Renal pelvis (tissue), 4 donors: Measurements from ENCODE around the gene SRGAP3. TPM values are rescaled to one million over a fixed set of nuclear protein-coding genes. Genes with fewer than 3 reads are reported as not detected.

Source experiments
- DNase-seq: peaks from one replicate; pipeline ENCODE4 v3.0.0-alpha.2; 2013
- polyA plus RNA-seq, 3 donors: library from polyadenylated mRNA; unstranded; fragments of 120-200 nt; gene quantifications; one replicate each; pipeline ENCODE4 v1.2.1, GENCODE V29; 2013; ENCODE audit not compliant: insufficient read length in 3 of 3

SRGAP3 gene
- polyA plus RNA-seq, 3 donors, result 15.3 to 22.8 (median 18.9) TPM

DNA sequence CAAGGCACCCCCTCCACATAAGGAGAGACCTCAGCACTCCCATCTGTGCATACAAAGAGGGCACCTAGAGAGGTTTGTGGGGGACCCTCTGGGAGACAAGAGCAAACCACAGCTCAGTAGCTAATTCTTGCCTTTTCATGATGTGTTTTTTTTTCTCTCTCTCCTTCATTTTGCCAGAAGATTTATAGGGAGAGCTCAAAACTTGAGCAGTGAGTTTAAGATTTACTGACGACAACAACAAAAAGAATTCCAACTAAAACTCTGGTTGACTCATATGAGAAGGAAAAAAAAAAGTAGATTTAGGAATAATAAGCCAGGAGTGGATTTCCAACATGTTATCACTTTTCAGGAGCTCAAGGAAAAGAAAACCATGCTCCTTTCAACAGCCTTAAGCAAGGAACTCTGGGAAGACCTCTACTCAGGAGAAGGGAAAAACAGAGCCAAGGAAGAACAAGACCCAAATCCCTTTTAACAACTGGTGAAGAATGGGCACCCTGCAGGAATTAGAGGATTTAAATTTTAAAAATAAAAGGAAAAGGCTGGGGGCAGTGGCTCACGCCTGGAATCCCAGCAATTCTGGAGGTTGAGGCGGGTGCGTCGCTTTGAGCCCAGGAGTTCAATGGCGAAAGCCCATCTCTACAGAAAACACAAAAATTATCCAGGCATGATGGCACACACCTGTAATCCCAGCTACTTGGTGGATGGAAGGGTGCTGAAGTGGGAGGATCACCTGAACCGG lies 228.0 kb downstream of the SRGAP3 start:
- DNase-seq, result no peak

DNA sequence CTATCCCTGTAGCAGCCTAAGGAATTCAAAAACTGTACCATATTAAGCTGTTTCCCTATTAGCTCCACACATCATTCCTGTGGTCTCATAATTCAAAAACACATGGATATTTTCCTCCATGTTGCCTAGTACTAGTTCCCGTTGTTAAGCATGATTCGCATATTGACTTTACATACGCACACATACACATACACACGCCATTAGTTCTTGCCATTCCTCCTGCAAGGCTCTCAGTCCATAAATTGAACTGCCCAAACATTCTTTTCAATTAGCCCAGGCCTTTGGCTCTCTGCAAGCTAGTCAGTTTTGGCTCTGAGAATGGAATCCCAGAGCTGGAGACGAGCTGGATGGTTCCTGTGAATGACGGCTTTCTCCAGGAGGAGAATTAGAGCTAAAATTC lies 229.0 kb downstream of the SRGAP3 start:
- no peak for DNase-seq

DNA sequence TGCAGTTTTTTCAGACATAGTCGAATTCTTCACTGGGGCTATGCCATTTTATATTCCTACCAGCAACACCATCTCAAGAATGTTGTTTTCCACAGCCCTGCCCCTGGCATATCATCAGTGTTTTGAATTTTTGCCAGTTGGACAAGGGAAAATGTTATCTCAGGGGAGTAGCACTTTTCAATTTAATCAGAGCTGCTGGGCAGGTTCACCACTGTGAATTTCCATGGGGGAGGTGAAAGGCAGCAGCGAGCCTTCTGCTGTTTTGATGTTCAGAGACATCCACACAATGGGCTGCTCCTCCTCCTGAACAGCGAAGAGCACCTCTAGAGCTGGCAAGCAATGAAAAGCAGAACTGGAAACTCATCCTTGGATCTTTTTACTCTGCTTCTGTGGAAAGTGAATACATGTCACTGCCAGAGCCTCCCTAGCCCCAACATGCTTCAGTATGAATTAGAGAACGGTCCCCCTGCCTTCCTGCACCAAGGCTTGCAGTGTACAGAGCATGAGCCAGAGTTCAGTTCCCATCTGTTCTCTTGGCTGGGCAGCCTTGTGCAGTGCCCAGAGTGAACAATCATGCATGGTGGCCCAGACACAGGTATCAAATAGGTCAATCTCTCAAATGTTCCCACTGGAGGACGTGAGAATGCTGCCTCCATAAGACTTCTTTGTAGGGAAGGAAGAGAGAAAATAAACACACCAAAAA lies 230.0 kb downstream of the SRGAP3 start:
- no peak for DNase-seq

DNA sequence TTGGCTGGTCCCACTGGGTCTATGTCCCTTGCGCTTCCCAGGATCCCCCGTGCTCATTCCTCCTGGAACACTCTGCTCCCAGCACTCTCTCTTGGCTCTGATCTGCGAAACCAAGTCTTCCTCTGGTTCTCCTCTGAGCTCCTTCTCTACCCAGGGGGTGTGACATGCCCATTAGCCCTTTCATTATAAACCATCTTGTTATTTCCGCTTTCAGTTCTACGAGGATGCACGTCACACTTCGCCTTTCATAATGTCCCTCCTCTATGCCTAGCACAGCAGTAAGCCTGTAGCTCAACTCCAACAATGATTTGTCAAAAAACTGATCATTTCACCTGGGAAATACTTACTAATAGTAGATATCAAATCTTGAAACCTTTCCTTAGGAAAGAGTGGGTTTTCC lies 234.2 kb downstream of the SRGAP3 start:
- DNase-seq, result no peak

DNA sequence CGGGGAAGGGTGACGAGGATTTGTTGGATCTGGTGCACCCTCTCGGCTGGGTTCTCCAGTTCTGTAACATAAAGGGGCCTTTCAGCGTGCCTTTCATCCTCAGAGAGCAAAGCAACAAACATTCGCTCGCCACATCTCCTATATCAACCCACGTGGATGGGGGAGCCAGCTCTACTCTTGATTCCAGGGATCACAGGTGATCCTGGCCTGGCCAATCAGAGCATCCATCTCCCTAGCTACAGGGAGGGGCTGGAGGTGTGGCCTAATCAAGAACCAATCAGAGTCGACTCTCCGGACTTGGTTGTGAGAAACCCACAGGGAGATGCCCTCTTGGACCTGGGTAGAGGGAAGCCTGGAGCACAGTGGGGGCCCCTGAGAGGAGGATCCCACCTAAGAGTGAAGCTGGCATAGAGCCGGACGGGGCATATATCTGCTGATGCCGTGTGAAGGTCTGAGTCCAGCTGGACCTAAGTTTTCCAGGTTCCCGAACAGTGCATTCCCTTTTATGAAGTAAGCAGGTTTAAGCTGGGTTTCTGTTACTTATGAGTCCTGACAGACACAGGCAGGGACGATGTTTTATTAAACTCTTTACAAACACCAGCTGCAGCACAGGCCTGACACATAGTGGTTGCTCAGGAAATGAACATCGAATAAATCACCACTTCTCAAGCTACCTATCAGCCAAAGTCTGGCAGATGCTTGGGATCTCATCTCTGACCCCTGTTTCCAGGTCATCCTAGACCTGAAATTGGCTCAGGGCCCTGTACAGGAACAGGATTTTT lies 235.5 kb downstream of the SRGAP3 start:
- DNase-seq, result no peak

DNA sequence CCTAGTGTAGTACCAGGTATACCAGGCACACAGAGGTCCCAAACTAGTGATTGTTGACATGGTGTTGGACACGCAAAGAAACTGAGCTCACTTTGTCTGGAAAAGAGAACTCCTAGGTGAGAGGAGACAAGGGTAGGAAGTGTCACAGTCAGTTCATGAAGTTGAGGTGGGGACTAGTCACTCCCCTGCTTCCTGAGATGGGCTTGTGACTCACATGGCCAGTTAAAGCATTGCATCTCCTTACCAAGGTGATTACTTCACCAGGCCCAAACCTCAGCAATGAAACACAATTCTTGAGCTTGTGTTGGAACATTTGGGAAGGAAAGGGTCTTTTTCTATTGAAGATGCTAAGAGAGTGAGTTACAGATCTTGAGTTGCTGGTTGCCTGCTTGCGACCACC lies 236.9 kb downstream of the SRGAP3 start:
- no peak for DNase-seq

DNA sequence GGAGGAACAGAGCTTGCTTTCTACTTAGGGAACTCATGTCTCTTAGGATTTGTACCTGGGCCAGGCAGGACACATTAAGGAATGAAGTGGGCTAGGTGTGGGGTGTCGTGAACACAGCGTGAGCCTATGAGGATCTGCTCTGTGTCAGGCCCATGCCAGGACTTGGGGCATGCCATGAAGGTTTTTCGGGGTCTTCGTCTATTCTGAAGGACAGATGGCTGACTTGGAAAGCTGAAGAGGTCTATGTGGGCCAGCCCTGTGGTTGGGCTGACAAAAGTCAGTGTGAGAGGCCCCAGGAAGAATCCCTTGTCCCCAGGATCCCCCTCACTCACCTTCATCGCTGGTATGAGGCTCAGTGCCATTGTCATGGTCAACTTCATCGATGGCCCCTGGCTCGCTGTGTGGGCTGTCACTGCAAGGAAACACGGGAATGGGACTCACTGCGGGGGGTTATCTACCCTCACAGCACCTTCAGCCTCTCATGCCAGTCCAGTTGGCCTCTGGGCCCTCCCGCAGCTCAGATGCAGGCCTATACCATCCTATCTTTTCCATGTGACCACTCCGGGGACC lies 239.4 kb downstream of the SRGAP3 start:
- DNase-seq, result no peak

DNA sequence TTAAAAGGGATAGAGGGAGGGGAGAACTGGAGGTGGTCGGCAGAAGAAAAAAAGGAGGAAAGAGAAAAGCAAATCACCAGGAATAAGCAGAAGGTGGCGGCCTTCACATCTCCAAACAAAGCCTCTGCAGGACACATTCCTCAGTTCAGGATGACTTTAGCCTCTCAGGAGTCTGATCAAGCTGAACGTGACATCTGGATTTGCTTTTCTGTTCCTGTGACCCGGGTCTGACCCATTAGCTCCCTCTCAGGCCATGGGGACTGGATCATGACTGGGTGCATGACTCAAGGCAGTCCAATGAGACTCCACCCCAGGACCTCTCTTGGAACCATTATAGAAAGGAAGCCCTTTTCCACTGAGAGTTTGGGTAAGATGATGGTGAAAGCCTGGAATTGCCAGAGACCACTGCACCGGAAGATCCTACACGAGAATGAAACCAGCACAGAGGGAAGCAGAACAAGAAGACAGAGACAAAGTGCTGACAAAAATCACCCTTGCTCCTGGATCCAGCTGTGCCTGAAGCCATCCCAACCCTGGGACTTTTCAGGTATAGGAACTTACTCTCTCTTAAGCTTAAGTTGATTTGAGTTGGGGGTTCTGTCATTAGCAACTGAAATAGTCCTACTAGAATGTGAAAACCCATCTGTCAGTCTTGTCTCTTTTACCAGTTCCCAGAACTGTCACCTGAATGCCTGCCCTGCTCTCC lies 240.7 kb downstream of the SRGAP3 start:
- no peak for DNase-seq

DNA sequence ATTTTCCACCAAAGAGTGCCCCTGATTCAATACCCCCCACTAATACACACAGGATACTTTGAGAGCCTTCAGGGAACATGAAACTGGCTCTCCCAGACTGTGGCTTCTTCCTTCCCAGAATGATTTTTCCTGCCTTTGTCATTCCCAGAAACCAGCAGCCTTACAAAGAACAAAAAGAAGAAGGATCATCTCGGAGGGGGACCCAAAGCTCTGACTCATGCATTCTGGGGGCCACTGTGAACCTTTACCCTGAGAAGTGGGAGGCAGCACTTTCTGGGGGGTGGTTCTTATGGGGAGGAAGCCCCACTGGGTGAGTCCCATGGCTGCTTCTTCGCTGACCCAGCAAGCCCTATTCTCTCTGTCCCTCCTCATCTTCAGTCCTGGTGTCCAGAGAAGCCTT lies 241.5 kb downstream of the SRGAP3 start:
- DNase-seq, result no peak

DNA sequence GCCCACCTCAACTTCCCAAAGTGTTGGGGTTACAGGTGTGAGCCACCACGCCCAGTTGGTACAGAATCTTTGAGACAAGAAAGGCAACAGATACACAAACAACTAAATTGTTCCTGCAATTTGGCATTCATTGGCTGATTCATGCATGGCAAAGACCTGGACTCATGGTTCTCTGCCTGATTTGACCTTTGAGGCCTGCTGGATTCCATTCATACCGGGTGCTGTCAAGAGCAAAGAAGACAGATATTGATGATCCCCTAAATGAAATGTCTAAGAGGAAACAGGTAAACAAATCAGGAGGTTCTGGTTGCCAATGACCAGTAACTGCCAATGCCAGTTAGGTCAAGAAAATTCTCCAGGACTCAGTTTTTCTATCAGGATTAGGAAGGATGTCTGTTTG lies 242.2 kb downstream of the SRGAP3 start:
- no peak for DNase-seq

DNA sequence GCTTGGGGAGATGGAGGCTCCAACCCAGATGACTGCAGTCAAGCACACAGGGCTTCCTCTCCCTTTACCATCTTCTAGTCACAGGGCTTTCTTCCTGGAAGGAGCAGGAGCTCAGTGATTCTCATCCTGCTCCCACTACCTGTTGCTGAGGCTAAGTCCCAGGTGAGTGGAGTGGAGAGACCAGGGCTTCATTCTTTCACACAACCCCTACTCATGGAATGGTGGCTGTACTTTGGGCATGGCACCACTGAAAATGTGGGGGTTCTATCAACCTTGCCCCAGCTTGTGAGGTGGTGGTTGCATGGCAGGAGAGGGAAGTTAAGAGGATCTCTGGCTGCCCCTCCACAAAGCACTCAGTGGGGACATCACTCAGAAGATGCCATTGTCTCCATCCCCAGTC lies 249.4 kb downstream of the SRGAP3 start:
- no peak for DNase-seq

DNA sequence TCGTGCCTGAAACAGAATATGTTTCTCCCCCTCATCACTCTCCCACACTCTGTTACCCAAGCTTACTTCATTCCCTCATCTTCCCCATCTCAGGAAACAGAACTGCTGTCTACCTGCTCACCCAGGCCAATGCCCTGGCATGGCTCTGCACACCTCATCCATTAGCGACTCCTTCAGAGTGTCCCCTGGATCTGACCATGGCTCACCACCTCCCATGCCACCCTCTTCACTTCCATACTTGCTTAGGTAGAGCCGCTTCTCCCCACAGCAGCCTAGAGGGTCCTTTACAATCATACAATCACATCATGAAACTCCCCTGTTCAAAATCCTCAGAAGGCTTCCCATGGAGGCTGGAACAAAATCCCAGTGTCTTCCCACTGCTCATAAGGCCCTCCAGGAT lies 252.3 kb downstream of the SRGAP3 start:
- no peak for DNase-seq

DNA sequence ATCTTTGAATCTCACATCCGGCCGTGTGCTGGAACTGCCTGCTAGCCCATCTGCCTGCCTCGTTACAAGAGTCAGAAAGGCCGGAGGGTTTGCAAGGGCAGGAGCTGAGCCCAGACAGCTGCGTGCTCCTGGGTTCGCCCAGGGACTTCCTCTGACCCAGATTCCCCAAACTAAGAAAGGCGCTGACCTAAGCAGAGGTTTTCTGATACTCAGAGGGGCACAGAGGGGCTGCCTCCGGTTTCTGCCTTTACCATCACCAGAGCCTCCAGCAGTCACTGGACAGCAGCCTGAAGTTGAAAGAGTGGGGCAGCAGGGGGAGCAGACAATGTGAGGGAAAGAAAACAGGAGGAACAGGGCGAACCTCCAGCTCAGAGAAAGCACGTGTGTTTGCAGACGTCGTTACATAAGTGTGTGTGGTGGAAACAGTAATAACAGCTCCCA lies 252.7 kb downstream of the SRGAP3 start:
- no peak for DNase-seq

DNA sequence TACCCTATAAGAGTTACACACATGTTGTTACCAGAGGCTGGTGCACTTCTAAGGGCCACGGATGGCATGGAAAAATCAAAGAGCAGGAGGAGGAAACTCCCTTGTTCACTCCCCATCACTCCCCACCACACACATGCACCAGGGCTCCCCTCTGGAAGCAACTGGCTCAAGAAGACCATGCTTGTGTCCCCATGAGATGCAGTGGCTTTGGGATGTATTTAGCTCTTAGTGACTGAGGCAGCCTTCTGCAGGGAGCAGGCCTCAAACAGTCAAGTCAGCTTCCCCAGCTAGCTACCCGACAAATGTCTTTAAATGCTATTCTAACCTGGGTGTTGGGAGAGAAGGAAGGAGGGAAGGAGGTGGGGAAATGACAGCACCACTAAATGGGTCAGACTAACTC lies 253.2 kb downstream of the SRGAP3 start:
- DNase-seq, result no peak

DNA sequence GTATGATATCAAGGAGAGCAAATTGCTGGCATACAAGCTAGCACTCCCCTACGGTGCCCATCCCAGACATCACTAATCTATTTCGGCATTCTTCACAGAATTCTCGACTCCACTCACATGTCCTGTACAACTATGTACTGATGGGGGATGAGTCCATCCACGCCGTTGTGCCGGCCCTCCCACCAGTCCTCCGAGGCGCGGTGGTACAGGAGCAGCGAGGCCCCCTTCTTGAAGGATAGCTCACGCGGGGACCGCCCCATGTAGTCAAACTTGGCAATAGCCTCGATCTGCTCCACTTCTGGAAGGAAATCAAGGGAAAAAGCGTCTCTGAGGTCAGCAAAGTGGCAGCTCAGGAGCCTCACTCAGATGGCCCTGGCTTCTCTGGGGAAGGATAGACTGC lies 255.2 kb downstream of the SRGAP3 start:
- no peak for DNase-seq

DNA sequence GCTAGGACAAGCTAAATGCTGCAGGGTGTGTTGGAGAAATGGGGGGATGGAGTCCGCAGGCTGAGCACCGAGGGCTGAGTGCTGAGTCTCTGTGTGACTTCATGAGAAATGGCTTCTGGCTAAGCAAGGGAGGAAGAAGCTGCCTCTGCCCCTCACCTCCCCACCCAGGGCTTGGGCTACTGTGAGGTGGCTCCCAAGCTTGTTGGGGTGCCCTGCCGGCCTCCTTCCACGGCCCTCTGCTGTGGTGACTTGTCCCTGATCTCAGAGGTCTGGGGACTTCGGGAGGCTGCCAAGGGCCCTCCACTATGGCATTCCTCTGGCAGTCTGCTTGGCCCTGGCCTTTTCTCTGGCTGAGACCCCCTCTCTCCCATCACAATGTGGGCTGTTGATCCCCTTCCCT lies 256.1 kb downstream of the SRGAP3 start:
- DNase-seq, result no peak

DNA sequence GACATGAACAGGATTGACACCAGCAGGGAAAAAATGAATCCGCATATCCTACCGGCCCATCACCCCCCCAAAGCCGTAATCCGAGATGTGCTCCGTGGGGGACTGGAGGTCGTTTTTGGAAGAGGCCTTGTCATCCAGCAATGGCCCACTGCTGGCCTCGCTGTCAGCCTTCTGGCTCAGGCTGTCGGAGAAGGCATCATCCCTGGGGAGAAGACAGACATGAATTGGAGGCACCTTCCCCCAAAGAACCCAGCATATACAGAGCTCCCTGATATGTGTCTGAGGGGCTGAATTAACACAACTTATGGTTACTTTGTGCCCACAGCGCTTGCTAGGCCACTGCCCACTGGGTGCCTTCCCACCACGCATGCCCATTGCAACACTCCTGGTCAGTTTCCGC lies 256.6 kb downstream of the SRGAP3 start:
- DNase-seq, result no peak

DNA sequence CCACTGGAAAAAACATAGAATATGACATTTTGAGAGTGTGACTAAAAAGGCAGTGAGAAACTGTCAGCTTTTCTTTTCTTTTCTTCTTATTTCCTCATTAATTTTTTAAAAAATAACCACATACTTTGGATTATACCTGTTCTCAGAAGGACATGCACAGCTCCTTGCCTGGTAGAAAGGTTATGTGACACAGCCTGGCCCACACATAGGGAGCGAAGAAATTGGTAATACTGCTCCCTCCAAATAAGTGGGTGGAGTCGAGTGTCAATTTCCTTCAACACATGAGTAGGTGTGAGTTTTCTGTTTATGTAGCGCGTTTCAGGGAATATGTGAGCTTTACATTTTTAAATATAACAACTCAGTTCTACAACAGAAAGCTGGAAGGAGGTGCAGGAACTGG lies 257.2 kb downstream of the SRGAP3 start:
- DNase-seq, result no peak

DNA sequence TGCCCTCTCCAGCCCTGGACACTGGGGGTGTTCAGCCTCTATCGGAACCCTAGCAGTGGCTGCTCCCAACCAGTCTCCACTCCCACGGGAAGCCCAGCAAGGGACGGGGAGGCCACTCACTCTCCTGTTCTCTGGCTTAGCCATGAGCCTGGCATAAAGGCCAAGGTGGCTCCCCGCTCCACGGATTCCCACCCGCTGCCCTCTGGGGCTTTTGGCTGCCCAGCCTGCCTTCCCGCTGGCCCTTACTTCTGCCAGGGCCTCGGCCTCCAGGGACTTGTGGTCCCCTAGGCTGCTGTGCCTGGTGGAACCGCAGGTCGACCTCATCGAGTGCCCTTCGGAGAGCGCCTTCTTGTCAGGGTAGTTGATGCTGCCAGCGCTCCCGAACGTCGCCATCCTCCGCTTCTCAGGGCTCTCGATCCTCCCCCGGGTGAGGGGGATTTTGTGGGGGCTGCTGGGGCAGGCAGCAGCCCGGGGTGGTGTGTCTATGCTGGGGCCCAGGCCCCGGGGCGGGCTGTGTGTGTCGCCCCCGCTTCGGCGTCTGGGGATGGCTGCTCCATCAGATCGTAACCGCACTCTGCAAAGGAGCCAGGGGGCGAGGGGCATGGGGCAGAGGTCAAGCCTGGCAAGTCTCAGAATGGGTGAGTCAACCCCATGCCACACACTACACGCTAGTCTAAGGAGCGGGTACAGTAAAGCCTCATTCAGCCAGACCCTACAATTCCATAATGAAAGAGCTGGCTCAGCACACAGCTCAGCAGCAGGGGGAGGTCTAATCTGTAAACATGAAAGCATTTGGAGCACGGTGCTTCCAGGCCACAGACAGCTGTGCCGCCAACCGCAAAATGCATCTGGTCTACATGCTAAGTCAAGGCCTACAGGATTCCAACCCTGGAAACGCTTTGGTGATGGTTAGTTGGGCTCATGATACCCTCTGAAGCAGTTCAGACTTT lies 258.9 kb downstream of the SRGAP3 start:
- DNase-seq, result no peak

DNA sequence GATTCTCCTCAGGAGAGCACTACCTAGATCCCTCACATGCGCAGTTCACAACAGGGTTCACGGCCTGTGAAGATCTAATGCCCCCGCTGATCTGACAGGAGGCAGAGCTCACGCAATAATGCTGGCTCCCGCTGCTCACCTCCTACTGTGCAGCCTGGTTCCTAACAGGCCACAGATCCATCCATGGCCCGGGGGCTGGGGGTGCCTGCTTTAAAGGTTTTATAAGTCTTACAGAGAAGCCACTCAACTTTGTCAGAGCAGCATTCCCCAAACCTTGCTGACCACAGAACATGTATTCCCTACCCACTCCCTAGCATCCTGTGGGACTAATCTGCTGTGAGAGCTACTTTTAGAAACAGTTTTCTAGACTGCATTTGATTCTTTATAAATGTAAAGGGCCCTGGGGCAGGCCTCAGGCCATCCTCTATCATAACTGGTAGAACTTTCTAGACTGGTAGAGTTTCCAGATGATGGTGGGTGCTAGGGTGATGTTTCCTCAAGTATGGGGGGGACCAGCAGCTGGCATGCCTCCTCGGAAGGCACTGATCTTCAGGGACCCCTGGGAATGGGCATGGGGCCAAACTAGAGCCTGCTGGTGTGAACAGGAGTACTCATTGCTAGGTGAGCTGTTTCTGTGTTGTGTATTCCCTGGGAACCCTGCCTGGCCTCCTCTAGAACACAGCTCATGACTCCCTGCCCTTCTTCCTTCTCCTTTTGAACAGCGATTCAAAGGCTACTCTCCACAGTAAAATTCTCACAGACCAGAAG lies 260.5 kb downstream of the SRGAP3 start:
- DNase-seq, result no peak
